Measurements from ENCODE around the gene NRXN3.

DNA sequence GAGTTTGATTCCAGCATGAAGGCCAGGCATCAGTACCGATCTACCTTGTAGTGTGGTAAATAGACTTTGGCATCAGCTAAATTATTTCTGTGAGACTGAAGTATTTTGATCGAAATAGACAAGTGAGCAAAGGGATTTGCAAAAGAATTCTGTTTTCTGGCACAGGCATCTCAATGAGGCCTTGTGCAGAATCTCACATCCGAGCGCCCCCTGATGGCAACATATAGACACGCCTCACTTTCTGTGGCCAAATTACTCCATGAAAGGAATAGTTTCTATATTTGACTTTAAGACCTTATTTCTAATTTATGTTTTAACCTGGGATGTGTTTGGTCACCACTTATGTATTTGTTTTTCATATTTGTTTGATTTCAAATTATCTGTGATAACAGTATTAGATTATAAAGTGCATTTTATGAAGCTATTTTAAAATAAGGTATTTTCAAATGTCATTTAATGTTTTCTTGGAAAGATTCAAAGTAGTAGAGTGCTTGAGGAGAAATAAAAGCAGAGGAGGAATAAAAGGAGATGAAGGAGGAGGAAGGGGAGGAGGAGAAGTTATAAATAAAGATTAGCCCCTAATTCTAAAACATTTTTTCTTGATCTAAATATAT is 731.9 kb downstream of the NRXN3 start:
- TF ChIP-seq, protein P1, sequence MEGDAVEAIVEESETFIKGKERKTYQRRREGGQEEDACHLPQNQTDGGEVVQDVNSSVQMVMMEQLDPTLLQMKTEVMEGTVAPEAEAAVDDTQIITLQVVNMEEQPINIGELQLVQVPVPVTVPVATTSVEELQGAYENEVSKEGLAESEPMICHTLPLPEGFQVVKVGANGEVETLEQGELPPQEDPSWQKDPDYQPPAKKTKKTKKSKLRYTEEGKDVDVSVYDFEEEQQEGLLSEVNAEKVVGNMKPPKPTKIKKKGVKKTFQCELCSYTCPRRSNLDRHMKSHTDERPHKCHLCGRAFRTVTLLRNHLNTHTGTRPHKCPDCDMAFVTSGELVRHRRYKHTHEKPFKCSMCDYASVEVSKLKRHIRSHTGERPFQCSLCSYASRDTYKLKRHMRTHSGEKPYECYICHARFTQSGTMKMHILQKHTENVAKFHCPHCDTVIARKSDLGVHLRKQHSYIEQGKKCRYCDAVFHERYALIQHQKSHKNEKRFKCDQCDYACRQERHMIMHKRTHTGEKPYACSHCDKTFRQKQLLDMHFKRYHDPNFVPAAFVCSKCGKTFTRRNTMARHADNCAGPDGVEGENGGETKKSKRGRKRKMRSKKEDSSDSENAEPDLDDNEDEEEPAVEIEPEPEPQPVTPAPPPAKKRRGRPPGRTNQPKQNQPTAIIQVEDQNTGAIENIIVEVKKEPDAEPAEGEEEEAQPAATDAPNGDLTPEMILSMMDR (IDR thresholded peaks at IDR 0.05) = peak; percentile 98
- no peak for TF ChIP-seq EZH2phosphoT487 (IDR thresholded peaks at IDR 0.05)
- TF ChIP-seq EZH2 (IDR thresholded peaks at IDR 0.05) = no peak
